K562 (cell line): ENCODE data around the gene ADRB2. TPM values are rescaled to one million over a fixed set of nuclear protein-coding genes. Genes with fewer than 3 reads are reported as not detected.

Experiments
- ATAC-seq: fragments of 200-7000 bp; cut with Tn5 transposase; 3 replicates; pipeline ENCODE4 v1.9.1; 2020; ENCODE audit warnings: moderate library complexity
- BruUV-seq: library from RNA; stranded (reverse); fragments of 400-500 nt; replicated peaks from 2 replicates; lab custom pipeline; 2021; lab: Mats Ljungman, UMichigan
- CTCF ChIA-PET: fragments of 300-600 bp; formaldehyde crosslinking; extraction: SDS; loops from one replicate; lab custom pipeline; 2021; ENCODE audit warnings: low intra/inter-chr PET ratio; lab: Yijun Ruan, JAX
- POLR2A ChIA-PET: fragments of 300-600, 350-650 bp; sonication (Branson Sonifier 250); formaldehyde crosslinking; extraction: SDS; loops from one replicate; lab custom pipeline; 2021; ENCODE audit warnings: antibody characterized with exemption, inconsistent platforms; lab: Yijun Ruan, JAX
- DNase-seq, 4 experiments: peaks; one replicate each; pipeline versions ENCODE4 v3.0.0 to v3.0.0-alpha.2; 2011 to 2018; ENCODE audit warnings: low spot score in 3 of 4, mixed read lengths in 3 of 4; ENCODE audit errors: extremely low read depth in 1 of 4
- FAIRE-seq: peaks from 2 replicates; lab custom pipeline; 2011; peaks lifted over from hg19 to GRCh38; lab: Jason Lieb, UNC
- H2AFZ ChIP-seq: 2 replicates; pipeline ENCODE4 v1.6.0; 2011; ENCODE audit warnings: low read depth, low read length, control low read depth, inconsistent platforms
- H3K27ac ChIP-seq: fragments of 200-600 bp; 3 replicates; pipeline ENCODE4 v1.8.0; 2011; ENCODE audit warnings: low read depth, mild to moderate bottlenecking, control low read depth, inconsistent platforms, low read length, moderate library complexity, mixed read lengths; ENCODE audit errors: extremely low read depth
- H3K27me3 ChIP-seq, 2 experiments: fragments of 300-600 bp in 1 of 2; 2 replicates in 1 of 2; 3 replicates in 1 of 2; pipeline versions ENCODE4 v1.6.0 to v1.8.0; 2011; ENCODE audit warnings: inconsistent platforms in 2 of 2, low read length in 2 of 2, mild to moderate bottlenecking in 1 of 2, mixed read lengths in 1 of 2, moderate library complexity in 1 of 2; ENCODE audit not compliant: control insufficient read depth in 2 of 2, insufficient read depth in 2 of 2
- H3K36me3 ChIP-seq: fragments of 300-600 bp; 3 replicates; pipeline ENCODE4 v1.8.0; 2011; ENCODE audit warnings: mild to moderate bottlenecking, low read length, inconsistent platforms; ENCODE audit not compliant: control insufficient read depth, insufficient read depth
- H3K4me1 ChIP-seq, 2 experiments: fragments of 200-600 bp in 1 of 2; replicated peaks in 1 of 2; 2 replicates in 1 of 2; 3 replicates in 1 of 2; pipeline versions ENCODE4 v1.5.1 to v1.8.0; 2011; ENCODE audit warnings: inconsistent platforms in 2 of 2, low read length in 2 of 2, mild to moderate bottlenecking in 1 of 2, mixed read lengths in 1 of 2, moderate library complexity in 1 of 2; ENCODE audit not compliant: control insufficient read depth in 2 of 2, insufficient read depth in 2 of 2
- H3K4me2 ChIP-seq: 2 replicates; pipeline ENCODE4 v1.6.1; 2011; ENCODE audit warnings: low read length, control low read depth, inconsistent platforms, mixed read lengths; ENCODE audit not compliant: insufficient read depth
- H3K4me3 ChIP-seq: fragments of 200-600 bp; sonication (generic), shearing (Covaris generic); 2 replicates; pipeline ENCODE4 v1.5.1; 2016; ENCODE audit warnings: control low read depth, inconsistent platforms
- H3K79me2 ChIP-seq: fragments of 200-600 bp; 3 replicates; pipeline ENCODE4 v1.8.0; 2011; ENCODE audit warnings: low read length, inconsistent platforms; ENCODE audit not compliant: control insufficient read depth, insufficient read depth
- H3K9ac ChIP-seq, 2 experiments: 2 replicates each; pipeline versions ENCODE4 v1.6.0 to v1.6.1; 2011; ENCODE audit warnings: low read depth in 2 of 2, low read length in 2 of 2, control low read depth in 1 of 2, inconsistent platforms in 1 of 2, mild to moderate bottlenecking in 1 of 2, mixed read lengths in 1 of 2; ENCODE audit not compliant: insufficient read depth in 1 of 2
- H3K9me1 ChIP-seq: one replicate; pipeline ENCODE4 v1.6.0; 2011; ENCODE audit warnings: inconsistent platforms, mild to moderate bottlenecking, low read length, moderate library complexity; ENCODE audit not compliant: control insufficient read depth, insufficient read depth
- H3K9me3 ChIP-seq: replicated peaks from 2 replicates; pipeline ENCODE4 v1.5.1; 2011; ENCODE audit warnings: low read depth, low read length, inconsistent platforms; ENCODE audit not compliant: control insufficient read depth, insufficient read depth
- H4K20me1 ChIP-seq: replicated peaks from 2 replicates; pipeline ENCODE4 v1.6.1; 2011; ENCODE audit warnings: low read length, inconsistent platforms, mixed read lengths; ENCODE audit not compliant: control insufficient read depth, insufficient read depth
- ADNP ChIP-seq: fragments of 200-800 bp; sonication (Bioruptor generic); IDR thresholded peaks from 2 replicates; pipeline ENCODE4 v1.6.1; 2016; ENCODE audit warnings: missing genetic modification characterization, missing compliant biosample characterization
- CBFA2T3 ChIP-seq: fragments of 450-650 bp; IDR thresholded peaks from 2 replicates; pipeline ENCODE4 v1.6.1; 2017
- CBFB ChIP-seq: sonication (generic); formaldehyde crosslinking; IDR thresholded peaks from 2 replicates; pipeline ENCODE4 v1.4.0; 2020; ENCODE audit warnings: mild to moderate bottlenecking, missing genetic modification reagents
- ELK3 ChIP-seq: fragments of 450-650 bp; formaldehyde crosslinking; IDR thresholded peaks from 2 replicates; pipeline ENCODE4 v1.4.0; 2020; ENCODE audit warnings: mild to moderate bottlenecking
- EP300 ChIP-seq: IDR thresholded peaks from 2 replicates; pipeline ENCODE4 v1.6.1; 2012; ENCODE audit warnings: low read length, improper control_type of control experiment
- GABPB2 ChIP-seq: fragments of 250-450 bp; sonication (Bioruptor Pico); conservative IDR thresholded peaks from 2 replicates; pipeline ENCODE4 v1.5.1; 2021; ENCODE audit warnings: mild to moderate bottlenecking
- HNRNPLL ChIP-seq: fragments of 200-400 bp; formaldehyde crosslinking; IDR thresholded peaks from 2 replicates; pipeline ENCODE4 v1.6.1; 2017; ENCODE audit warnings: low read length, low read depth, mild to moderate bottlenecking; ENCODE audit not compliant: poor library complexity, severe bottlenecking
- KAT7 ChIP-seq: sonication (generic); formaldehyde crosslinking; IDR thresholded peaks from 2 replicates; pipeline ENCODE4 v1.8.0; 2022; ENCODE audit warnings: missing genetic modification reagents, mild to moderate bottlenecking, borderline replicate concordance
- KDM2B ChIP-seq: fragments of 250-450 bp; sonication (Bioruptor Pico); IDR thresholded peaks from 2 replicates; pipeline ENCODE4 v1.8.0; 2021; ENCODE audit warnings: mild to moderate bottlenecking, moderate library complexity
- MBD1 ChIP-seq: fragments of 250-450 bp; sonication (Bioruptor Pico); IDR thresholded peaks from 2 replicates; pipeline ENCODE4 v1.8.0; 2022; ENCODE audit warnings: inconsistent platforms
- MTA1 ChIP-seq: fragments of 450-650 bp; IDR thresholded peaks from 2 replicates; pipeline ENCODE4 v1.6.1; 2017; ENCODE audit warnings: borderline replicate concordance
- RBFOX2 ChIP-seq: fragments of 200-400 bp; formaldehyde crosslinking; IDR thresholded peaks from 2 replicates; pipeline ENCODE4 v1.6.1; 2017; ENCODE audit warnings: low read depth, mild to moderate bottlenecking, low read length, moderate library complexity
- THRB ChIP-seq: fragments of 450-650 bp; formaldehyde crosslinking; conservative IDR thresholded peaks from 2 replicates; pipeline ENCODE4 v1.4.0; 2022; ENCODE audit warnings: mild to moderate bottlenecking, missing genetic modification characterization
- TSHZ1 ChIP-seq: fragments of 250-450 bp; sonication (Bioruptor Pico); IDR thresholded peaks from 2 replicates; pipeline ENCODE4 v1.4.0; 2020; ENCODE audit warnings: mild to moderate bottlenecking, moderate library complexity
- ZNF695 ChIP-seq: fragments of 450-650 bp; formaldehyde crosslinking; IDR thresholded peaks from 2 replicates; pipeline ENCODE4 v1.4.0; 2020; ENCODE audit warnings: mild to moderate bottlenecking, moderate library complexity
- ZZZ3 ChIP-seq: fragments of 450-650 bp; IDR thresholded peaks from 2 replicates; pipeline ENCODE4 v1.6.1; 2016; ENCODE audit warnings: antibody characterized with exemption, mild to moderate bottlenecking, moderate library complexity
- WGBS: fragments of 100-300 bp; shearing (Covaris generic); methylation state at CpG from one replicate; pipeline ENCODE4 v1.1.6; 2016; ENCODE audit warnings: low coverage, mixed read lengths; ENCODE audit not compliant: insufficient coverage; ENCODE audit errors: missing lambda C conversion rate; 5-methylcytosine and 5-hydroxymethylcytosine counted together
- in situ Hi-C: fragments of 300-500 bp; cut with MboI; formaldehyde crosslinking; loops from 4 replicates; pipeline ENCODE4 v1.15.0; 2018; ENCODE audit warnings: inconsistent platforms, mixed read lengths
- intact Hi-C: fragments of 100-400 bp; cut with micrococcal nuclease; formaldehyde crosslinking; loops from 2 replicates; pipeline ENCODE4 v1.14.2; 2022
- polyA plus RNA-seq, 8 experiments: library from polyadenylated mRNA; depleted of rRNA in 4 of 8; stranded (reverse) in 5 of 8; unstranded in 3 of 8; fragments of >200 nt; fragmentation: Nextera tagmentation in 2 of 8; fragmentation: Illumina TruSeq in 1 of 8; extraction: Ambion mirVana in 2 of 8; extraction: Trizol in 1 of 8; gene quantifications; 2 replicates each; pipeline versions ENCODE4 v1.2.1 to v1.2.3, GENCODE V29; 2011 to 2014; ENCODE audit warnings: inconsistent platforms in 1 of 8, missing spikeins in 1 of 8
- total RNA-seq, 7 experiments: library from RNA; depleted of rRNA in 6 of 7; stranded (reverse); fragments of >200 nt in 6 of 7; fragmentation: Illumina TruSeq in 2 of 7; extraction: Trizol in 2 of 7; gene quantifications; 2 replicates each; pipeline versions ENCODE4 v1.2.1 to v1.2.3, GENCODE V29; 2011 to 2021; ENCODE audit warnings: low replicate concordance in 1 of 7

Gene ADRB2
- total and polyA plus RNA-seq, 9 of the 15 experiments (the other 6 are each of a cell fraction or from before 2014, with no cell fraction given) = 0.01 to 0.18 (median 0.04) TPM; not detected in 2

GRCh38 chr5:148826739-148827070, 294 bp downstream of the ADRB2 start:
- ChIA-PET CTCF (no interaction called here), POLR2A (interaction anchor here (1.2 kb wide), 1 partner anchor 20 kb away, joined by 3 read pairs; no protein-coding TSS in a partner anchor)
- in situ Hi-C loops (no loop called here), intact Hi-C loops (no loop called here)
- ATAC-seq (no peak; the same call in 2 of the 3 replicates), FAIRE-seq (no peak), DNase-seq (no peak)
- H3K36me3 ChIP-seq = no peaks in the 10 kb centered on the region
- 25% methylated on average over 23 of the region's 28 CpGs for WGBS
- peaks cover 5 to 12% of the 10 kb centered on the region in 2 experiments; a peak in 3 of 5 replicates for H3K4me1 ChIP-seq
- H3K9ac ChIP-seq = peak overlapping the region in 1 of 2 experiments; percentile 90; a peak in 2 of 4 replicates
- H3K4me2 ChIP-seq = peak overlapping the region; percentile 88
- H3K27ac ChIP-seq = no peak overlapping the region
- peak overlapping the region; percentile 36; the same call in 1 of the 2 replicates for H3K4me3 ChIP-seq
- H4K20me1 ChIP-seq = no peaks in the 10 kb centered on the region; the same call in 1 of the 2 replicates
- peaks cover 23 to 29% of the 10 kb centered on the region in 2 experiments for H3K27me3 ChIP-seq
- H3K9me3 ChIP-seq = no peaks in the 10 kb centered on the region
- BruUV-seq = no TSS peak
- H2AFZ ChIP-seq = peak overlapping the region; percentile 90
- no peaks in the 10 kb centered on the region for H3K9me1 ChIP-seq
- no peaks in the 10 kb centered on the region for H3K79me2 ChIP-seq
- no peak for TF ChIP-seq CBFA2T3
- TF ChIP-seq MTA1 = no peak
- TF ChIP-seq KDM2B (CRISPR knock-in tag) = no peak
- no peak for TF ChIP-seq GABPB2 (CRISPR knock-in tag)
- peak; percentile 9 for TF ChIP-seq HNRNPLL
- TF ChIP-seq RBFOX2 = peak; percentile 12; the same call in 1 of the 2 replicates
- TF ChIP-seq EP300 = no peak
- TF ChIP-seq CBFB (CRISPR knock-in tag) = no peak
- TF ChIP-seq THRB (CRISPR knock-in tag) = no peak
- no peak for TF ChIP-seq ZZZ3
- no peak for TF ChIP-seq TSHZ1 (CRISPR knock-in tag)
- TF ChIP-seq ZNF695 = no peak
- no peak for TF ChIP-seq KAT7
- 0 out of 2 replicates have a peak, but pooled peaks have one; percentile 78 for TF ChIP-seq MBD1 (CRISPR knock-in tag)
- no peak for TF ChIP-seq ELK3 (CRISPR knock-in tag)
- no peak for TF ChIP-seq ADNP (tag)
